COLO829 (cell line): ENCODE results near the gene GATA2.

Experiments
- DNase-seq: peaks from one replicate; pipeline ENCODE4 v3.0.0; 2012; ENCODE audit warnings: low spot score

GATA2 gene

DNA sequence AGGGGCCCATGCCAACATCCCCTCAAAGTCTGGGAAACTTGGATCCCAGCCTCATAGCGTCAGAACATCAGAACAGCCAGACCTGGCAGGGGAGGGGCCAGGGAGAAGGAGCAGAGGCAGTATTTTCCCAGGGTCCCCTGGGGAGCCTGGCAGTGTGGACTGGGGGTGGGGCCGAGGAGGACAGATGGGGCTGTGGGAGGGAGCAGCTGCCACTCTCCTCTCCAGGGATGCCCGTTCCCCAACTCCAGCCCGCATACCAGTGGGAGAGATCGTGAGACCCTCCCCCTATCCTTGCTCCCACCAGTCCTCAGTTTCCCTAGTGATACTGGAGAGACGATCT is 19.9 kb downstream of the GATA2 start:
- no peak for DNase-seq

DNA sequence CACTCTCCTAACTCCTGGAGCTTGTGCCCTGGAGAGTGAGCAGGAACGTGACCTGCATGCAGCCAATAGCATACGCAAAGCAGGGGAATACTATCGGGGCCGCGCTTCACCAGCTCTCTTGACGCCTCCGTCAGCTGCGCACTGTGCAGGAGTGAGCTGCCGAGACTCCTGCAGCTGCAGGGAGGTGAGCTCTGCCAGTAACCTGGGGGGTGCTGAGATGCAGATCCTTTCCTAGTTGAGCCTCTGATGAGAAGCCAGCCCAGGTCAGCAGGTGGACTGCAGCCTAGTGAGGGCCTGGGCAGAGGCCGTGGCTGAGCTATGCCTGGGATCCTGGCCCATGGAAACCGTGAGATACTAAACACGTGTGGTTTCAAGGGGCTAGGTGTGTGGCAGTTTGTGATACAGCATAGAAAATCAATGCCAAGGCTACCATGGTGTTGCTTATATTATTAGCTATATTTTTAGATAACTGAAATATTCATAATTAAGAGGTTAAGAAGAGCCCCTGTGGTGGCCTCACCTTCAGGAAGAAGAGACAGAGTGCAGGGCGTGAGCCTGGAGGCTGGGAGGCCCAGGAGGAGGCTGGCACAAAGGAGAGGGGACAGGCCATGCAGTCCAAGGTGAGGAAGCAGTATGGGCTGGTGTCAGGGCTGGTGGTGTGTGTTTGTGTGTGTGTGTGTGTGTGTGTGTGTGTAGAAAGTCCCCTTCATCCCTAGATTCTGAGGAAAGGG is 20.4 kb downstream of the GATA2 start:
- no peak for DNase-seq

DNA sequence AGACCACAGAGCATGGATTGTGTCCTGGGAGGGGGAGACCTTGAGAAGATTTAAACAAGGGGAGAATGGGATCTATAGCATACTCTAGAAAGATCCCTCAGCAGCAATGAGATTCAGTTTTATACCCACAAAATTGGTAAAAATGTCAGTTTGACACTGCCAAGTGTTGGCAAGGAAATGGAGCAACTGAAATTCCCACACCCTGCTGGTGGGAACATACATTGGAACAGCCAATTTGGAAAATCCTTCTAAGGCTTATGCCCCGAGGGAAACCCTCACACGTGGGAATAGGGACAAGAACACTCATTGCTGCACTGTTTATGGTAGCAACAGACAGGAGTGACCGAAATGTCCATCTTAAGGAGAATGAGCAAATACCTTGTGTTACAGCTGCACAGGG is 21.3 kb downstream of the GATA2 start:
- no peak for DNase-seq

DNA sequence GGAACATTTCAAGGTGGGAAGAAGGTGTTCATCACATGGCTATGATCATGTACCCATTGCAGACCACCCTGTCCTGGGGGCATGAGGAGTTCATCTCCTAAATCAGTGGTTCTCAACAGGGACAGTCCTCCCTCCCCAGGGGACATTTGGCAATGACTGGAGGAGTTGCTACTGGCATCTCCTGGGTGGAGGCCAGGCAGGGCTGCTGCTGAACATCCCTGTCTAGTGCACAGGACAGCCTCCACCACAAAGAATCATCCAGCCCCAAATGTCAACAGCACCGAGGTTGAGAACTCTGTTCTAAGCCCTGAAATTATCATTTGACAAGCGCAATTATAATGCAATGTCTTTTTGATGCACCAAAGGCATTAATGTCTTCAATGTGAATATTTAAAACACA is 21.9 kb downstream of the GATA2 start:
- DNase-seq, result no peak

DNA sequence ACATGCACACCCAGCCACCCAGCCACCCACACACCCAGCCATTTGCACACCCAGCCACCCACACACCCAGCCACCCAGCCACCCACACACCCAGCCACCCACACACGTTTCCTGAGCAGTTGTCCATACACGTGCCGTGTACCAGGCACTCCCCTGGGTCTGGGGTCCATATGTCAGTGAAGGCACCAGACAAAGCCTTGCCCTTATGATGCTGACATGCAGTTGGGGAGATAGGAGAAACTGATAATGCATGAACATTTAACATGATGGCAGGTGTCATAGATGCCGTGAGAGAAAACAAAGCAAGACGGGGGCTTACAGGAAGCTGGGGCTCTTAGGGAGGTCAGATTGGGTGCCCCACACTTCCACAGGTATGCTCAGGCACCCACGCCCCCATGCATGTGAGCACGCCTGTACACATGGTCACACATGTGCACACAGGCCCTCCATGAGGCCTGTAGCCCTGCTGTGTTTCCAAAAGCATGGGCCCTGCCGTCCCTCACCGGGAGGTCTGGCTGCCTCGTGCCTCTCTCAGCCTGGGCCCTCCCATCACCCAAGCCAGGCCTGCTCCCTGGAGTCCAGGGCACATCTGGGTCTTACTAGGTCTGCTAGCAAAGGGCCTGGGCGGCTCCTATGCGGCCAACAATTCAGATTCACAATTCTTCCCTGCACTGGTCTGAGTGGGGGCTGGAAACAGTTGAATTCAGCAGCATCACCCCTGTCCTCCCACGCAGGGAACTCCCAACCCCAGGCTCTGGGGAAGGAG is 22.7 kb downstream of the GATA2 start:
- no peak for DNase-seq

DNA sequence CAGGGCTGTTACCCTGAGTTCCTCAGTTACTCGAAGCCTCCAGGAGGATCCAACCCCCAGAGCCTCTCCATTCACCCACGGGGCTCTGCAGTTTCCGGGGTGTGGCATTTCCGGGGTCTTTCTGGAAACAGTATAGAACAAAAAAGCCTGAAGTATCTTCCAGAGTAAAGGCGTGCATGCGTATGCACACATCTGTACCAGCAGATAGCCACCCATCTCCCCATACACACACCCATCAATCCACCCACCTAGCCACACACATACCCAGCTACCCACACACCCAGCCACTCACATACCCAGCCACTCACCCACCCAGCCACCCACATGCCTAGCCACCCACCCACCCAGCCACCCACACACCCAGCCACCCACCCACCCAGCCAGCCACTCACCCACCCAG is 23.4 kb downstream of the GATA2 start:
- DNase-seq, result no peak

DNA sequence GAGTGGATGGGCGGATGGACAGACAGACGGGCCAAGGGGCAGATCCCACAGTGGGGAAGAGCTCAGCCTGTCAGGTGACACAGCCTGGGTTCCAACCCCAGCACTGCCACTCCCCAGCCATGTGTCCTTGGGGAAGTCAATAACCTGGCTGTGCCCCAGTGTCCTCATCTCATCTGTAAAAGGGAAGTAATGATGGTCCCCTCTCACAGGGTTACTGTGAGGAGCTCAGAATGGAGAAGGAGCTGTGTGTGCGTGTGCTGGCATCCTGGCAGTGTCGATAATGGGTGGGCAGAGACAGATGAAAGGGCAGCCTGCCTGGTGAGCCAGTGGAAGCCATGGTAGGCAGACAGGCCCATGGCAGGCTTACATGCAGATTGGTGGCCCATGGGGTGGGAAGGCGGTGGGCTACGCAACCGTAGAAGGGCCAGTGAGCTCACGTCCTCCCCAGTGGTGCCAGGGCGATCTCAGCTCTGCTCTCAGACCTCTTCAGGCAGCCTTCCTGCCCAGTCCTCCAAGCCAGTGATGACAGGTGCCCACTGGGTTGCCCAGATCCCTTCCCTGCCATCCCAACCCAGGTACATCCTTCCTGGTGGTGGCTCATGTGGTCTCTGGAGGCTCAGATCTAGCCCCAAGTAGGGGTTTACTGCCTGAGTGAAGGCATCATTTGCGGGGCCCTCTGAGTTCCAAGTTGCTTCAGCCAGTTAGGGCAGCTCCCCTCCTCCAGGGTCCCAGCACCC is 24.0 kb downstream of the GATA2 start:
- no peak for DNase-seq

DNA sequence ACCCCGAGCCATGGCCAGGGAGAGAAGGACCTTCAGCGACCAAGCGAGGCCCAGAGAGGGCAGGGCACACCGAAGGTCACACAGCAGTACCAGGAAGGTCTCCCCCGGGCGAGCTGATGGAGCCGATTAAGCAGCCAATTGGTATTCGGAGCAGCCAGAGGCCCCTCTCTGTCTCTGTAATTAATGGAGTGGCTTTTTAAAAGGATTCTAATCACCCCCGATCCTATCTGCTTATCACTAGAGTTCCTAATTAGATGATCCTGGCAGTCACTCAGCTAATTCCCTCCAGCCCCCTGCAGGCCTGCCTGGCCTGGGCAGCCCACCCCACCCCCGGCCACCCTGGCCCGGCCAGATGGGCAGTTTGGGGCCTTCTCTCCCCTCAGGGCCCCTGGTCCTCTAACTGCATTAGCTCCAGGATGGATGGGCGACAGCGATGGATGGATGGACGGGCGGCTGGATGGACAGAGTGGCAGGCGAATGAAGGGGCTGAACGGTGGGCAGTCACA is 24.7 kb downstream of the GATA2 start:
- DNase-seq, result no peak

DNA sequence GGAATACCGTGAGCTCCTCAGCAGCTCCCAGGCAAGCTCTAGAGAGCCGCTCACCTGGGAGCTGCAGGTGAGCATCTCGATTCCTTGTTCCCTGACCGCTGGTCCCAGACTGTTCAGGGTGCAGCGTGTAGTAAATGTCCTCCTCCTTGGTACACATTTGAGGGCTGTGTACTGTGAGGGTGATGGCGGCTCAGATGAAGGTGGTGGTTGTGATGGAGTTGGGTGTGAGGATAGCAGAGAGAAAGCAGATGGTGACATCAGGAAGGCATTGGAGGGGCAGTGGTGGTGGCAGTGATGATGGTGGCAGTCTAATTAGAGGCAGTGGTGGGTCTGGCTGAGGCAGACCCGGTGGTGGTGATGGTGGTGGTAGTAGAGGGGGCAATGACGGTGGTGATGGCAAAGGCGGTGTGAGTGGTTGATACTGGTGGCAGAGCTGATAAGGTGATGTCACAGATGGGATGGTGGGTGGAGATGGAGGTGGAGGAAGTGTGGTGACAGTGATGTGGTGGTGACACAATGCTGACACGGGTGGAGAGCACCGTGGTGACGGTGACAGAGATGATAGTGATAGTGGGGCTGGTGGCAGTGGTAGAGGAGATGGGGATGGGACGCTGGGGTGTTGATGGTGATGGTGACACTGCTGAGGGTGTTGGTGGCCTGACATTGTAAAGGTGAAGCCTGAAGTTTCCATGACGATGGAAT is 26.0 kb downstream of the GATA2 start, which contains the start of gene DNAJB8:
Gene DNAJB8 (minus strand): TSS at position 51 of the 702 bp plus-strand sequence. CDS start 3,645 bp downstream, outside the sequence.
- no peak for DNase-seq

DNA sequence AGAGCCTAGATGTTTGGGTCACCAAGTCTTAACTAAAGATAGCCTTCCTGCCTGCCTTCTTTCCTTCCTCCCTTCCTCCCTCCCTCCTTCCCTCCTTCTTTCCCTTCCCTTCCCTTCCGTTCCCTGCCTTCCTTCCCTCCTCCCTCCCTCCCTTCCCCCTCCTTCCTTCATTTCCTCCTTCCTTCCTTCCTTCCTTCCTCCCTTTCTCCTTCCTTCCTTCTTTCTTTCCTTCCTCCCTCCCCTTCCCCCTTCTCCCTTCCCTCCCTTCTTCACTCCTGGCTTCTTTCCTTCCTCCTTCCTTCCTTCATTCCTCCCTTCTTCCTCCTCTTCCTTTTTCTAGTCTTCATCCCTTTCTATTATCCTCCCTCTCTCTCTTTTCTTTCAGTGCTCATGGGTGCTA is 28.3 kb downstream of the GATA2 start:
- no peak for DNase-seq

DNA sequence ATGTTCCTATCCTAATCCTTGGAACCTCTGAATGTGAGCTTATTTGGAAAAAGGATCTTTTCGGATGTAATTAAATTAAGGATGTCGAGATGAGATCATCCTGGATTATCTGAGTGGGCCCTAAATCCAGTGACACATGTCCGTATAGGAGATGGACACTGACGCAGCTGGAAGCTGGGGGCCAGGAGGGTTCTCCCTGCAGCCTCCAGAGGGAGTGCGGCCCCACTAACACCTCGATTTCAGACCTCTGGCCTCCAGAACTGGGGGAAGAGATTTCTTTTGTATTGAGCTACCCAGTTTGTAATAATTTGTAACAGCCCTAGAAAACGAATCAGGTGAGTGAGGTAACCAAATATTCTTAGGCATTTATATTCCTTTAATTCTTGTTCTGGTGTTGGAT is 28.8 kb downstream of the GATA2 start:
- no peak for DNase-seq

DNA sequence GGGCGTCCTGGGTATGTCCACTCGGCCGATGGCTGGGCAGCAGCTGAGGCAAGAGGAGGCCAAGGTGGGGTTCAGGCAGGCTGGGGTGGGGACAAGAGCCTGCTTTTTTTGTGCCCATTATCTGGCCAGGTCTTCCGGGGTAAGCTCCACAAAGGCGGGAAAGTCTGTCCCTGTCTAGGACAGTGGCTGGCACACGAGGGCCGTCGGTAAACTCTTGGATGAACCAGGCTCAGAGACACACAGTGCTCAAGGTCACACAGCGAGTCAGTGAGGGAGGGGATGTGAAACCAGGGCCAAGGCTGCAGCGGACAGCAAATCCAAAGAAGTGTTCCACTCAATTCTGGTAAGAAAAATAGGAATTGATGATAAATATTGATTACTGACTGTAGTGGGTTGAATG is 29.2 kb downstream of the GATA2 start:
- no peak for DNase-seq

DNA sequence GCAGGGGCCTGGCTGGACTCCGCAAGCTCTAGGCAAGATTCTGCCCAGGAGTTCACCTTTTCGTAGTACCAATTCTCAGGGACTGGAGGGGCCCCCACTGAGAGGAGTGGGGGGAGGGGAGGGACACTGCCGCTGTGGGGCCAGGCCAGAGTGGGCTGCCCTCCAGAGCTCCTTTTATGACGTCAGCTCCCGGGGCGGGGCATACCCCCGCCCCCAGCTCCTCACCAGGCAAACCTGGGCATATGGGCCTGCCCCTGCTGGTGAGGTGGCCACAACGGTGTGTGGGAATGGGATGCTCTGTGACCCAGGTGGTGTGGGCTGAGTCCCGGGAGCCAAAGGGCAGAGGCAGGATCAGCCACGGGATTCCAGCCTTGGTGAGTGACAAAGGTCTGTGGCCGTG is 29.6 kb downstream of the GATA2 start:
- no peak for DNase-seq

DNA sequence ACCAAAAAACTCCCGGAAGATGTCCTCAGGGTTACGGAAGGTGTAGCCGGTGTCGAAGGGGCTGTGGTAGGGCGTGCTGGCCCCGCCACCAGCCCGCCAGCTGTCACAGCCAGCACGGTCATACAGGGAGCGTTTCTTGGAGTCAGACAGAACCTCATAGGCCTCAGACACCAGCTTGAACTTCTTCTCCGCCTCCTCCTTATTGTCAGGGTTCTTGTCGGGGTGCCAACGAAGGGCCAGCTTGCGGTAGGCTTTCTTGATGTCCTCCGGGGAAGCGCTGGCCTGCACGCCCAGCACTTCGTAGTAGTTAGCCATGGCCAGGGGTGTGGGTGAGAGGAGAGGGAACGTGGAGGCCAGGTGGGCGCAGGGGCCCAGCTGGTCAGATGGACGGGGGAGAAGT is 30.1 kb downstream of the GATA2 start:
- DNase-seq, result no peak

DNA sequence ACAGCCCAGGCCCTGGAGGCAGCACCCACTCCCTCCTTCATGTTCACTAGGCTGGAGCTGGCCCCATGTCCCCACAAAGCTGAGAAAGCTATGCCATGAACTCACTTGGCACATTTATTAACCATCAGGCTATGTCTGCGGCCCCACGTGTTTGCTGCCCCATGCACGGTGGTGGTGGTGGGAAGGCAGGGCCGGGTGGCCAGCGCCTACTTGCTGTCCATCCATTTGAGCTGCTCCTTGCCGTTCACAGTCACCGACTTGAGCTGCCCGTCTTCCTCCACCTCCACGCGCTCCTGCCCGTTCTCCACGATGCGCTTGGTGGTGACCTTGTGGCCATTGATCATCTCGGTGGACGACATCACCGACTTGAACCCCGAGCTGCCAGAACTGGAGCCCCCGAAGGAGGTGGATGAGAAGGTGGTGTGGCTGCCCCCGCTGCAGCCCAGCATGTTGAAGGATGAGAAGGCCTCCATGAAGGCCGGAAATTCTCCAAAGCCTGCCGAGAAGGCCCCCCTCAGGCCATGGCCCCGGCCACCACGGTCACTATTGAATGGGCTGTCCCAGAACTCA is 30.6 kb downstream of the GATA2 start:
- DNase-seq, result no peak

DNA sequence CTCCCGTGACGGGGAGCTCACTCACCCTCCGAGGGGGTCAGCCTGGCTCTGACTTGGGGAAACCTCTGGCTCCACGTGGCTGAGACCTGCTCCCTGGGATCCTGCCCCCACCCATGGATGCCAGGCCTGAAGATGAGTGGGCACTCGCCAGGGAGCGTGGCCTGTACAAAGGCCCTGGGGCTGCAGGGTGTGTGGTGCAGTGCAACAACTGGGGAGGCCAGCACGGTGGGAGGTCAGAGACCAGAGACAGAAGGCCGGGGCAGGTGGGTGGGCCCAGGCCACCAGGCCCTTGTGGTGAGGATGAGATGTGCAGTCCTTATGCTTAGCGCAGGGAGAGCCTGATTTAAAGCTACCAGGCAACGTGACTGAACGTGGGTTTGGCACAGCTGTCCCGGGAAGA is 31.3 kb downstream of the GATA2 start:
- no peak for DNase-seq

DNA sequence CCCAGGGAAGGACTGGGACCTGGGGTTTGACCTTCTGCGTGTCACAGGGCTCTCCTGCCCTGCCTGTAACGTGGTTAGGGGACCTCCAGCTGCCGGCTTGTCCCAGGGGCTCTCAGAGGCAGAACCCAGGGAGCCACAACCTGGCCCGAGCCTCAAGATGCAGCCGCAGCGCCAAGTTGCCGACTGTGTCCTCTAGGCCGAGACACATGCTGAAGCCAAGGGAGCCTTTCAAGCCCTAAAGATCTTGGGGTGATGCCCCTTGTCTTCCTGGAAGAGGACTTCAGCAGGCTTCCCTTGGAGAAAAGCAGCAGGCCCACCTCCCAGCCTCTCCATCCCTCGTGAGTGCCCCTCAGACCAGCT is 33.6 kb downstream of the GATA2 start:
- no peak for DNase-seq

DNA sequence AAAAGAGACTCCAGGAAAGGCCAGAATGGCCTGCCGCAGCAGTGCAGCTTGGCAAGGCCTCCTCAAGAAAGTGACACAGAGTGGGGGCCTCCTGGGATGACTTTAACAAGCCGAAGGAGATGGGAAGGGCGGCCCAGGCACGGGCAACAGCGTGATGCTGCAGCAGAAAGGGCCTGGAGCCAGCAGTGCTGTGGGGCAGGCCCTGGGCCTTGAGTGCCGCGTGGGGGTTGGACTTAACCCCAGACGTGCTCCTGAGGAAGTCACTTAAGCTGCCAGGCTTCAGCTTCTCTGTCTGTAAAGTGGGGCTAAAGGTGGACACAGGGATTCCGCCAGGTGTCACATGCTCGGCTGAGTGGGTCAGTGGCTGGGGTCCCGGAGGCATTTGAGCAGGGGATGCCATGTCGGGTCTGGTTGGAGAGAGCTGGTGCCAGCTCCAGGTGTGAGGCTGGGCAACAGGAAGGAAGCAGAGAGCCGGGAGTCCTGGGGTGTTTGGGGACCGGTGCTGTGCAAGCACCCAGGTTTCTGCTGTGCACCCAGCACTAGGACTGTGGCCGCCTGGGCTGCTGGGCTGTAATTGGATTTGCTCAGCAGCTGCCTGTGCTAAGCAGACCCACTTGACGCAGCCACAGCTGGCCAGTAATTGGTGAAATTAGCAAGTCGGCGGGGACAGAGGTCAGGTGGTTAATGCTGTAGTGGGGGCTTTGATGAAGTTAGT is 34.1 kb downstream of the GATA2 start:
- DNase-seq, result no peak

DNA sequence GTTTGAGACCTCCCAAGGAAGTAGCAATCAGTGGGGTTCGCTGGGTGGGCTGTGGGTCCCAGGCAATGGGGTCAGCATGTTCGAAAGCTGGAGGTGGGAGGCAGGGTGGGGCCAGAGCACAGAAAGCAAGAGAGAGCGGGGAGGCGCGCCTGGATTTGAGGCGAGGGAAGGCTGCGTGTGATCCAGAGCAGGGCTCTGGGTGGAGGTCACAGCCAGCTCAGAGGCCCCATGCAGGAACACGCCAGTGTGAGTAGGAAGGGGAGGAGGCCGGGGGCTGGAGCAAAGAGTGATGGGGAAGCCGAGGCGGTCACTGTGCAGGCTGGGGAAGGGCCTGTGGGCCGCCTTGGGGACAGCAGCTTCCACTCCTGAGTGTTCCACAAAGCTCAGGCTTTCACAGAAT is 35.1 kb downstream of the GATA2 start:
- DNase-seq, result no peak

DNA sequence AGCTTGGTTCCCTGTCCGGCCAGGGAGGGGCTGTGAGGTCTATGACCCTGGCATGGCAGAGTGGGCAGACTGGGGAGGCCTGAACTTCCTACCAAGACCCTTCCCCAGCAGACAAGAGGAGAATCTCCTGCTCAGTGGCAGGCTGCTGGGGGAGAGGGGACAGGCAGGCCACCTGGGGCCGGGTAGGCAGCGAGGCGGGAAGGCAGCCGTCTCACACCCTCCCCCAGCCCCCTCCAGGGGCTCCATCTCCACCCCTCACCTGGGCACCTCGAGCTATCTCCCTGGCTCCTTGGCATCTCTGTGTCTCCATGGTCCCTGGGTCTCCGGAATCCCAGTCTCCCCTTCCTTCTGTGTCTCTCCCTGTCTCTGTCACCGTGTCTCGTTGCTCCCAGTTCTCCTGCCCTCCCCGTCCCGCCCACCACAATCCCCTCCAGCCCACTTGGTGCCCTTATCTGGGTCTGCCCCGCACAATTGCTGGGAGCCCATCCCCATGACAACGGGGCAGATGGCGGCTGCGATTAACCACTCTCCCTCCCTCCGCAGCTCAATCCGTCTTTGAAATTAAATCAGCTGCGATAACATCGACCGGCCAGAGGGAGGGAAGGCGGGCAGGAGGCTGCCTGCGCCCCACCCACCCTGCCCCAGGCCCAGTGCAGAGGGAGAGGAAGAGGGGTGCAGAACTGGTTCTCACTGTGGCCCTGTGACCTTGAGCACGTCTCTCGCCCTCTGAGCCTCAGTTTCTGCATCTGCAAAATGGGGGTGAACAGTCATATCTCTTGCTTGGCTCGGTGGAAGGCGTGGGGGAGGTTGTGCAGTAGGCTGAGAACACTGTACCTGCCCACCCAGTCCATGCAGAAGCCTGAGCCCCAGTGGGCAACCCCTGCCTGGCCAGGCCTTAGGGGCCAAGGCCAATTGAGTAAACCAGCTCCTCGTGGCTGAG is 36.0 kb downstream of the GATA2 start:
- no peak for DNase-seq
